Effector memory CD4-positive, alpha-beta T cell (primary cell): ENCODE results near the gene SSBP4.

ENCODE experiments used
- DNase-seq, 3 donors: peaks; one replicate each; pipeline ENCODE4 v3.0.0-alpha.2; 2020
- H3K27ac ChIP-seq: 2 replicates; pipeline ENCODE4 v1.7.0; 2013; ENCODE audit warnings: mild to moderate bottlenecking, low read length, moderate library complexity; ENCODE audit not compliant: insufficient read depth, poor library complexity, severe bottlenecking
- H3K27me3 ChIP-seq: replicated peaks from 2 replicates; pipeline ENCODE4 v1.7.0; 2013; ENCODE audit warnings: mild to moderate bottlenecking, low read length; ENCODE audit not compliant: insufficient read depth, control insufficient read depth, poor library complexity, severe bottlenecking
- H3K36me3 ChIP-seq: 2 replicates; pipeline ENCODE4 v1.7.0; 2013; ENCODE audit warnings: mild to moderate bottlenecking, low read length, moderate library complexity; ENCODE audit not compliant: control insufficient read depth, insufficient read depth
- H3K4me1 ChIP-seq: 2 replicates; pipeline ENCODE4 v1.7.0; 2013; ENCODE audit warnings: low read length, mild to moderate bottlenecking; ENCODE audit not compliant: control insufficient read depth, insufficient read depth, poor library complexity, severe bottlenecking
- H3K4me3 ChIP-seq: 2 replicates; pipeline ENCODE4 v1.7.0; 2013; ENCODE audit warnings: low read length, low read depth, mild to moderate bottlenecking; ENCODE audit not compliant: insufficient read depth, poor library complexity, severe bottlenecking
- H3K9me3 ChIP-seq: 2 replicates; pipeline ENCODE4 v1.7.0; 2013; ENCODE audit warnings: mild to moderate bottlenecking, low read length, moderate library complexity; ENCODE audit not compliant: control insufficient read depth

The SSBP4 gene

GRCh38 chr19:18439025-18439909 lies 20.1 kb downstream of the SSBP4 start:
- DNase-seq, result no peak
- peaks cover 24% of the 10 kb centered on the region for H3K4me1 ChIP-seq
- no peak overlapping the region for H3K4me3 ChIP-seq
- no peaks in the 10 kb centered on the region for H3K9me3 ChIP-seq
- H3K27ac ChIP-seq, result no peak overlapping the region
- no peaks in the 10 kb centered on the region for H3K27me3 ChIP-seq
- H3K36me3 ChIP-seq, result peaks cover 10% of the 10 kb centered on the region

- Histone ChIP-seq H3K27me3 (no peaks in the 10 kb centered on the region), H3K9me3 (no peaks in the 10 kb centered on the region), H3K4me3 (no peak overlapping the region), H3K4me1 (peaks cover 24% of the 10 kb centered on the region), H3K36me3 (peaks cover 16% of the 10 kb centered on the region), H3K27ac (no peak overlapping the region)
- DNase-seq, result no peak
Measured at GRCh38 chr19:18439910-18440237, 20.7 kb downstream of the SSBP4 start.

- Histone ChIP-seq H3K36me3 (peaks cover 20% of the 10 kb centered on the region), H3K27ac (no peak overlapping the region), H3K4me3 (no peak overlapping the region), H3K9me3 (no peaks in the 10 kb centered on the region), H3K27me3 (no peaks in the 10 kb centered on the region), H3K4me1 (peaks cover 24% of the 10 kb centered on the region)
- peak in 2 of 3 donors; percentile 26 for DNase-seq
Measured at GRCh38 chr19:18440415-18440877, 21.2 kb downstream of the SSBP4 start.

GRCh38 chr19:18440936-18441803 lies 22.0 kb downstream of the SSBP4 start:
- Histone ChIP-seq H3K4me3 (no peak overlapping the region), H3K9me3 (no peaks in the 10 kb centered on the region), H3K36me3 (peaks cover 27% of the 10 kb centered on the region), H3K27ac (no peak overlapping the region), H3K4me1 (peaks cover 23% of the 10 kb centered on the region), H3K27me3 (no peaks in the 10 kb centered on the region)
- no peak for DNase-seq

GRCh38 chr19:18441804-18442788 lies 22.9 kb downstream of the SSBP4 start:
- no peak overlapping the region for H3K27ac ChIP-seq
- no peaks in the 10 kb centered on the region for H3K27me3 ChIP-seq
- DNase-seq, result peak; percentile 42 to 63 (median 51)
- H3K4me1 ChIP-seq, result peaks cover 14% of the 10 kb centered on the region
- no peaks in the 10 kb centered on the region for H3K9me3 ChIP-seq
- peaks cover 37% of the 10 kb centered on the region for H3K36me3 ChIP-seq
- H3K4me3 ChIP-seq, result no peak overlapping the region

GRCh38 chr19:18442941-18443340 lies 23.7 kb downstream of the SSBP4 start:
- Histone ChIP-seq H3K9me3 (no peaks in the 10 kb centered on the region), H3K36me3 (peaks cover 40% of the 10 kb centered on the region), H3K4me3 (no peak overlapping the region), H3K27me3 (no peaks in the 10 kb centered on the region), H3K27ac (no peak overlapping the region), H3K4me1 (peaks cover 13% of the 10 kb centered on the region)
- DNase-seq, result no peak

- Histone ChIP-seq H3K27ac (no peak overlapping the region), H3K27me3 (no peaks in the 10 kb centered on the region), H3K36me3 (peaks cover 44% of the 10 kb centered on the region), H3K4me1 (peaks cover 10% of the 10 kb centered on the region), H3K9me3 (no peaks in the 10 kb centered on the region), H3K4me3 (no peak overlapping the region)
- DNase-seq, result no peak
Measured at GRCh38 chr19:18443406-18443805, 24.2 kb downstream of the SSBP4 start.

GRCh38 chr19:18443831-18444230 lies 24.6 kb downstream of the SSBP4 start:
- peaks cover 9% of the 10 kb centered on the region for H3K4me1 ChIP-seq
- DNase-seq, result no peak
- H3K27ac ChIP-seq, result no peak overlapping the region
- H3K9me3 ChIP-seq, result no peaks in the 10 kb centered on the region
- no peak overlapping the region for H3K4me3 ChIP-seq
- no peaks in the 10 kb centered on the region for H3K27me3 ChIP-seq
- peaks cover 48% of the 10 kb centered on the region for H3K36me3 ChIP-seq

GRCh38 chr19:18444513-18444912 lies 25.3 kb downstream of the SSBP4 start:
- Histone ChIP-seq H3K36me3 (peaks cover 55% of the 10 kb centered on the region), H3K9me3 (no peaks in the 10 kb centered on the region), H3K27ac (no peak overlapping the region), H3K27me3 (no peaks in the 10 kb centered on the region), H3K4me1 (peaks cover 9% of the 10 kb centered on the region), H3K4me3 (no peak overlapping the region)
- DNase-seq, result no peak
